ENCODE results near the gene ZFP36.

DNA sequence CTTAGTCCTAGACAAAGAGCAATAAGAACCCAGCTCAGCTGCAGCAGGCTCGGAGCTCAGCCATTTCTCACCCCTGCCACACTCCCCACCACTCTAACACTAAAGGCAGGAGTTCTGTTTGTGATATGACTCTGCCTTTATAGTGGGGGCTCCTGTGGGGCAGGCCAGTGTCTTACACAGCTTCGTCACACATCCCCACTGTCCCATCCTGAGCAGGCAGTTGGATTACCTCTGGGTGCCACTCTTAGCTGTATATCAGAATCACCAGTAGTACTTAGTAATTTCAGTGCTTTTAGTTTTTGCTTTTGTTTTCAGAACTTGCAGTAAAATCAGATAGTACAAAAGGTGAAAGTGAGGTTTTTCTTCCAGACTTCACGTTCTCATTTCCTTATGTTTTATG is 47.6 kb upstream of the ZFP36 start:
- TF ChIP-seq, protein P1, sequence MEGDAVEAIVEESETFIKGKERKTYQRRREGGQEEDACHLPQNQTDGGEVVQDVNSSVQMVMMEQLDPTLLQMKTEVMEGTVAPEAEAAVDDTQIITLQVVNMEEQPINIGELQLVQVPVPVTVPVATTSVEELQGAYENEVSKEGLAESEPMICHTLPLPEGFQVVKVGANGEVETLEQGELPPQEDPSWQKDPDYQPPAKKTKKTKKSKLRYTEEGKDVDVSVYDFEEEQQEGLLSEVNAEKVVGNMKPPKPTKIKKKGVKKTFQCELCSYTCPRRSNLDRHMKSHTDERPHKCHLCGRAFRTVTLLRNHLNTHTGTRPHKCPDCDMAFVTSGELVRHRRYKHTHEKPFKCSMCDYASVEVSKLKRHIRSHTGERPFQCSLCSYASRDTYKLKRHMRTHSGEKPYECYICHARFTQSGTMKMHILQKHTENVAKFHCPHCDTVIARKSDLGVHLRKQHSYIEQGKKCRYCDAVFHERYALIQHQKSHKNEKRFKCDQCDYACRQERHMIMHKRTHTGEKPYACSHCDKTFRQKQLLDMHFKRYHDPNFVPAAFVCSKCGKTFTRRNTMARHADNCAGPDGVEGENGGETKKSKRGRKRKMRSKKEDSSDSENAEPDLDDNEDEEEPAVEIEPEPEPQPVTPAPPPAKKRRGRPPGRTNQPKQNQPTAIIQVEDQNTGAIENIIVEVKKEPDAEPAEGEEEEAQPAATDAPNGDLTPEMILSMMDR (IDR thresholded peaks at IDR 0.05): no peak
- no peak for TF ChIP-seq POLR2AphosphoS5 (IDR thresholded peaks at IDR 0.05)
